ENCODE measurements around the gene THSD7A. TPM values are rescaled to one million over a fixed set of nuclear protein-coding genes. Genes with fewer than 3 reads are reported as not detected.

THSD7A gene
- total and polyA plus RNA-seq, 10 of the 15 experiments (the other 5 are each of a cell fraction or from before 2014, with no cell fraction given) = 0.03 to 0.09 (median 0.03) TPM; not detected in 7

GRCh38 chr7:11699666-11700065, 132.3 kb downstream of the THSD7A start:
- 23% methylated on average over 5 of the region's 5 CpGs for WGBS (ENCODE audit: insufficient coverage, insufficient replicate concordance, low lambda C conversion rate, missing lambda C conversion rate)
- in situ Hi-C loops (cut with MboI) (no loop called here), intact Hi-C loops (cut with micrococcal nuclease; ENCODE audit: unreplicated experiment) (no loop called here)
- no peaks in the 10 kb centered on the region for H3K9me3 ChIP-seq (replicated peaks; ENCODE audit: control insufficient read depth, insufficient read depth, low read length)
- no peaks in the 10 kb centered on the region for H3K79me2 ChIP-seq (ENCODE audit: control insufficient read depth, insufficient read depth, low read length)
- no peak overlapping the region for H3K4me3 ChIP-seq
- ATAC-seq (no peak), FAIRE-seq (no peak), DNase-seq (ENCODE audit: low read depth, low spot score) (no peak)
- H3K27ac ChIP-seq (ENCODE audit: control insufficient read depth, insufficient read depth) = no peak overlapping the region
- H3K27me3 ChIP-seq (replicated peaks in 1 of 2; ENCODE audit: control insufficient read depth in 2 of 2, insufficient read depth in 2 of 2, low read length in 1 of 2) = no peaks in the 10 kb centered on the region
- no peak overlapping the region for H3K4me2 ChIP-seq (ENCODE audit: control insufficient read depth, insufficient read depth)
- no peak overlapping the region for H3K9ac ChIP-seq (ENCODE audit: control insufficient read depth, insufficient read depth, low read length)
- TF ChIP-seq YBX1 (IDR thresholded peaks at IDR 0.05) = no peak
- no peak for TF ChIP-seq NR2F1 (conservative IDR thresholded peaks at IDR 0.05)
- no peak for TF ChIP-seq RB1 (IDR thresholded peaks at IDR 0.05; ENCODE audit: borderline replicate concordance)
- no peak for TF ChIP-seq SRF (IDR thresholded peaks at IDR 0.05; ENCODE audit: low read depth in 2 of 2, low read length in 2 of 2)
- H3K36me3 ChIP-seq (ENCODE audit: control insufficient read depth in 2 of 2, insufficient read depth in 2 of 2, low read length in 1 of 2) = no peaks in the 10 kb centered on the region
- no peaks in the 10 kb centered on the region for H3K4me1 ChIP-seq (ENCODE audit: control insufficient read depth, insufficient read depth, low read length)
- SMC1A ChIA-PET (ENCODE audit: uncharacterized antibody, unreplicated experiment) = no interaction called here
- CTCF ChIA-PET = no interaction called here
- RAD21 ChIA-PET (ENCODE audit: unreplicated experiment) = no interaction called here
- BruUV-seq (replicated peaks) = no TSS peak
- POLR2A ChIA-PET = no interaction called here
- no peak overlapping the region for H2AFZ ChIP-seq (ENCODE audit: control insufficient read depth, low read depth, low read length)
- H4K20me1 ChIP-seq (ENCODE audit: control insufficient read depth, insufficient read depth) = no peaks in the 10 kb centered on the region

GRCh38 chr7:11698384-11698871, 133.6 kb downstream of the THSD7A start:
- H3K4me1 ChIP-seq (ENCODE audit: control insufficient read depth, insufficient read depth, low read length) = no peaks in the 10 kb centered on the region
- no peak overlapping the region for H2AFZ ChIP-seq (ENCODE audit: control insufficient read depth, low read depth, low read length)
- H3K27ac ChIP-seq (ENCODE audit: control insufficient read depth, insufficient read depth) = no peak overlapping the region
- DNase-seq (ENCODE audit: low read depth, low spot score) = no peak
- BruUV-seq (replicated peaks) = no TSS peak
- intact Hi-C loops (cut with micrococcal nuclease; ENCODE audit: unreplicated experiment) = no loop called here
- POLR2A ChIA-PET = no interaction called here
- H3K9me3 ChIP-seq (replicated peaks; ENCODE audit: control insufficient read depth, insufficient read depth, low read length) = no peaks in the 10 kb centered on the region
- RAD21 ChIA-PET (ENCODE audit: unreplicated experiment) = interaction anchor here (0.8 kb wide), 1 partner anchor 28 kb away, joined by 3 read pairs; no protein-coding TSS in a partner anchor
- no peak for FAIRE-seq
- no peaks in the 10 kb centered on the region for H3K79me2 ChIP-seq (ENCODE audit: control insufficient read depth, insufficient read depth, low read length)
- H3K36me3 ChIP-seq (ENCODE audit: control insufficient read depth in 2 of 2, insufficient read depth in 2 of 2, low read length in 1 of 2) = no peaks in the 10 kb centered on the region
- CTCF ChIA-PET = no interaction called here
- no peak overlapping the region for H3K4me2 ChIP-seq (ENCODE audit: control insufficient read depth, insufficient read depth)
- H3K4me3 ChIP-seq = no peak overlapping the region
- ATAC-seq = no peak
- no peaks in the 10 kb centered on the region for H3K27me3 ChIP-seq (replicated peaks in 1 of 2; ENCODE audit: control insufficient read depth in 2 of 2, insufficient read depth in 2 of 2, low read length in 1 of 2)
- SMC1A ChIA-PET (ENCODE audit: uncharacterized antibody, unreplicated experiment) = interaction anchor here (0.9 to 1.4 kb wide), 2 partner anchors 9 to 15 kb away, joined by 3 read pairs; no protein-coding TSS in a partner anchor
- no peaks in the 10 kb centered on the region for H4K20me1 ChIP-seq (ENCODE audit: control insufficient read depth, insufficient read depth)
- H3K9ac ChIP-seq (ENCODE audit: control insufficient read depth, insufficient read depth, low read length) = no peak overlapping the region
- 89% methylated on average over 2 of the region's 2 CpGs for WGBS (ENCODE audit: insufficient coverage, insufficient replicate concordance, low lambda C conversion rate, missing lambda C conversion rate)
- in situ Hi-C loops (cut with MboI) = no loop called here
- no peak for TF ChIP-seq E2F8 (IDR thresholded peaks at IDR 0.05; ENCODE audit: low read depth, partially characterized antibody)
- TF ChIP-seq ZNF207 (IDR thresholded peaks at IDR 0.05; ENCODE audit: borderline replicate concordance) = no peak
- TF ChIP-seq ZNF687 (IDR thresholded peaks at IDR 0.05) = no peak
- no peak for TF ChIP-seq ZNF274 (IDR thresholded peaks at IDR 0.05; ENCODE audit: insufficient read depth, insufficient read length)
- TF ChIP-seq TCF12 (IDR thresholded peaks at IDR 0.05; ENCODE audit: low read depth, low read length) = no peak
